Lung microvascular endothelial cell (primary cell): ENCODE results near the gene TSPEAR. TPM values are rescaled to one million over a fixed set of nuclear protein-coding genes. Genes with fewer than 3 reads are reported as not detected.

Source experiments
- DNase-seq, 2 donors: peaks; one replicate each; pipeline versions ENCODE4 v3.0.0 to v3.0.0-alpha.2; 2010; ENCODE audit warnings: low read depth in 2 of 2
- total RNA-seq: library from RNA; depleted of rRNA; stranded (reverse); fragments of >200 nt; gene quantifications from 2 replicates; pipeline ENCODE4 v1.2.1, GENCODE V29; 2014

TSPEAR gene
- total RNA-seq, 1 donor from 2014 or later, result under 0.01 TPM

- DNase-seq, result no peak
Measured at GRCh38 chr21:44520326-44521300, 190.8 kb downstream of the TSPEAR start.

- no peak for DNase-seq
Measured at GRCh38 chr21:44519346-44520325, 191.7 kb downstream of the TSPEAR start.

DNA sequence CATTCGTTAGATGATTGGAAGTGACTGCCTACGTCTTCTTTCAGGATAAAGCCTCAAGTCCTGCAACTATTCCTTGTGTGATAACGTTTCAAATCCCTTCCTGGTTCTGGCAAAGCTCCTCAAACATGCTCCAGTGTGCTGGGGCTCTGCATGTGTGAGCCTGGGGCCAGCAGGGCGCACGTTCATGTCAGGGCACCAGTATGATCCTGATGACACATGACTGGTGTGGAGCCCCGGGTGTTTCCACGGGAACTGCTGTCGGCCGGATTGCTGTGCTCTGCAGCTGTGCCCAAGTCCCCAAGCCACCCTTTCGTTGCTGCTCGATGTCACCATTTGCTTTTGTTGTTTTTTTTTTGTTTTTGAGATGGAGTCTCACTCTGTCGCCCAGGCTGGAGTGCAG is 192.7 kb downstream of the TSPEAR start:
- DNase-seq, result no peak

- peak in 1 of 2 donors; percentile 19 for DNase-seq
Measured at GRCh38 chr21:44517175-44517899, 194.0 kb downstream of the TSPEAR start.

DNA sequence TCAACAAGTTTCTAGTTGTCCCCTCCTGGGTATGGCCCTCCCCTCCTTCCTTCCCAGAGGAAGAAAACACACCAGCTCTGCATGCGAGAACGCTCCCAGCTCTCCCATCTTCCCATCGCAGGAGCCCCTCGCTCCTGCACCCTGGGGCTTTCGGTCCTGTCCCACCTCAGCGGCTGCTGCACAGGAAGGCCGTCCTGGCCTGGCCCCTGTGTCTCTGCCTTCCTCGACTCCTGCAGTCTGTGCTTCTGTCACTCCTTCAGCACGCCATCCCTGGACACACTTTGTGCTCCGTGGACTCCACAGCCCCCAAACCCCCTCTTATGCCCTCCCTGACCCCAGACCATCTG is 194.6 kb downstream of the TSPEAR start:
- DNase-seq, result no peak

GRCh38 chr21:44516342-44516741 is 195.0 kb downstream of the TSPEAR start:
- DNase-seq, result no peak

DNA sequence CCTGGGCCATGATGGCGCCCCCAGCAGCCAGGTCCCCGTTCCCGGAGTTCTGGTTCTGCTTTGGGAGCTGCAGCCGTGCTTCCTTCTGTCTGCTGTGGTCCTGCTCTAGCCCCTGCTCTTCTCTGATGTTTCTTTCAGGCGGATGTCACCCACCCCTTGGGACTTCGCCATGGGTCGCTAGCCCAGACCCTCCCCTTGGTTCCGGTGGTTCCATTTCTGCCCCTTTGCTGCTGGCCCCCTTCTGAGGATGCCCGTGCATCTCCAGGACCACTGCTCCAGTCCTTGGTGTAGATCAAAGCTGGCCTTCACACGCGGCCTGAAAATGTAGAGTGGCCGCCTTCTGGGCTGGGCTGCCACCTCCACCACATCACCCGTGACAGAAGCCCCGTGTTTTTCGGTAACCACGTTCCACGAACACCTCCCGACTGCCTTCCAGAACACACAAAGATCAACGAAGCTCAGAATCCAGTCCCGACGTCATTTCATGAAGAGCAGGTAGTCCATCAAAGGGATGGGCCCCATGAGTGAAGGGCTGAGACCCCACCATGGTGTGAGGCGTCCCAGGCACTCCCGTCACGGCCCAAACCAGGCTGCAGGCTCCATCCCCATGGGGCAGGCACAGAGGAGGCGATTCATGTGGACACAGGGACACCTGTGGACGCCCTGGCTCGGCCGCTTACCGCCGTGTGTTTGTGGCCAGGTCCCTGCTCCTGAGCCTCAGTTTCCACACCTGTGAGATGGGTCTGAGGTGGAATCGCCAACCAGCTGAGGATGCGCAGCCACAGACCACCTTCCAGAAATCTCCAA is 195.8 kb downstream of the TSPEAR start:
- no peak for DNase-seq

GRCh38 chr21:44514746-44515358 is 196.5 kb downstream of the TSPEAR start:
- DNase-seq, result no peak

- DNase-seq, result no peak
Measured at GRCh38 chr21:44514218-44514520, 197.2 kb downstream of the TSPEAR start.

- DNase-seq, result no peak
Measured at GRCh38 chr21:44513389-44514217, 197.8 kb downstream of the TSPEAR start.

DNA sequence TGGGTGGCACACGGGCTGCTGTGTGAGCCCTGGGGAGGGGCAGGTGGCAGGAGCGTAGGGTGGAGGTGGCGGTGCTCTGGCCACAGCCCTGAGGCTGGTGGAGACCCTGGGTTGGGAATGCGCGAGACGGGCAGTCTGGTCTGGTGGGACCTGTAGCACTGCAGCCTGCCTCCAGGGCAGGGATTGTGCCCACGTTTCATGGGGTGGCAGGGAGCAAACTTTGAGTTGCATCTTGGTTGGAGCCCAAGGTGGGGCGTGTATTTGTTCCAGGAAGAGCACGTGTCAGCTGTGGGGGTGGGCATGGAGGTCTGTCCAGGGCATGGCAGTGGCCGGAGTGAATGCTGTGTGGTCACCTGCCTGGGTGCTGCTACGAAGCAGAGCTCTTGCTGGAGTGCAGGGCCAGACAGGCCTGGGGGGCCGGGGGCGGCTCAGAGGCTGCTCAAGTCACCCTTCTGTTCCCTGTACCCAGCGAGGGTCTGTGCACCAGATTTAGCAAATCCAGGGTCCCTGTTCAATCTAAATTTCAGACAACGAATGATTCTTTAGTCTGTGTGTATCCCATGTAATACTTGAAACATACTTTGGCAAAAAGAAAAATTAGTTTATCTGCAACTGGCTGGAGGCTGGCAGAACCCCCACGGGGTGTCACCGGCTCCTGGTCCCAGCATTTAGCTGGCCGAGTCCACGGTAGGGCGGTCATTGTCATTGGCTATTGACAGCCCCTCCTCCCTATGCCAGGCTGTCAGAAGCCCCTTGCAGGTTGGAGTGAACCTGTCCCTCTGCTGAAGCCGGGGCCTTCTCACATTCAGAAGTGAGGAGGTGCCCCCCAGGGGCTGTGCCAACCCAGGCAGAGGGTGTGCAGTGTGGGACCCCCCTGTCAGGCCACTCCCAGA is 198.6 kb downstream of the TSPEAR start:
- DNase-seq, result no peak

GRCh38 chr21:44511938-44512275 is 199.5 kb downstream of the TSPEAR start:
- no peak for DNase-seq

DNA sequence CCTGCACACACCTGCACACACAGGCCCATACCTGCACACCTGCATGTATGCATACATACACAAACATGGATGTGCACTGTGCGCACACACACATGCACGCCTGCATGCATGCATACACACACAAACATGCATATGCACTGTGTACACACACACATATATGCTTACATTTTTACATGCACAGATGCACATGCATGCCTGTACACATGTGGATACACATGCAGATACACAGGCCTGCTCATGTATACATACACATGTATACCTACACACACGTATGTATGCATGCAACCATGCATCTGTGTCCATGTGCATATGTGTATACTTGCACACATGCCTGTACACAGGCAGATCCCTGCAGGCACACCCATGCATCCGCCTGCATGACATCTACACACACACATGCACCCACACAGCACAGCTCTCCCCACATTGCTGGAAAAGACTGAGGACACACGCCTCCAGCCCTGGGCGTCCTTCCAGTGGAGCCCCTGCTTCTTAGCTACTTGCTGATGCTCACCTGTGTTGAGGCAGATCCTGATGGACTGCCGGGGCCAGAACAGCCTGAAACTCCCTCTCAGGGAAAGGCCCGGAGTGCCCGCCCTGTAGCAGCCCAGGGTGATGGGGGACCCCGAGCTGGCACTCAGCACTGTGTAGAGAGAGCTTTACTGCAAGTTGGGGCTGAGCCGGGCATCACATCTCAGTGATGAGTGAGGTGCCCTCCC is 200.0 kb downstream of the TSPEAR start:
- no peak for DNase-seq

GRCh38 chr21:44510508-44511218 is 200.7 kb downstream of the TSPEAR start:
- DNase-seq, result peak; percentile 44 to 75

DNA sequence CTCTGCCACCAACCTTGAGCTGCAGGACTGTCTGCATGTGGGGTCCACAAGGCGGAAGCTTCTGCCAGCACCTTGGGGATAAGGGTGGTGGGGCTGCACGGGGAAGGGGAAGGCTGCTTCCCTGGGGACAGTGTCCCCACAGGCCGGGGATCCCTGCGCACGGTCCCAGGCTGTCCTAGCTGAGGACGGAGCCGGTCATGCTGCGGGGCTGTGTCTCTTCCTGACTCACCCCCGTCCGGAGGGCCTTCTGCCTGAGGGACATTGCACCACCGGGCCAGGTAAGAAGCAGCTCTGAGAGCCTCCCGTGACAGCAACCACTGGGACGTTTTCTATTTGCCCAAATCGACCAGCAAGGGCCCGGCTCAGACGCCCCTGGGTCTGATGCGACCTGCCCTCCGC is 201.3 kb downstream of the TSPEAR start:
- DNase-seq, result no peak

DNA sequence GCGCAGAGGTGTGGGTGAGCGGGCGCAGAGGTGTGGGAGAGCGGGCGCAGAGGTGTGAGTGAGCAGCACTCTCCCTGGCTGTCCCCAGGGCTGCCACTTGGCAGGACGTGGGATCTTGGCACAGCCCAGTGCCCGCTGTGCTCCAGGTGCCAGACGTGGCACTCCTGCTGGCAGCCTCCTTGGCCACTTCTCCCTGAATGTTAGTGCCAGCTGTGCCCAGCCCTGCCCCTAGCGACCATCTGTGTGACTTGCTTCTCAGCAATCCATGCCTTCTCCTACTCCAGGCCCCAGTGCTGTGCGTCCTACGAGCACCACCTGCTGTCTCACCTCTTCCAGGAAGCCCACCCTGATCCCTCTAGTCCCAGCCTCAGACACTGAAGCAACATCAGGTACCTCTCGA is 201.8 kb downstream of the TSPEAR start:
- peak; percentile 7 to 16 for DNase-seq
